ENCODE data around the gene SPOCK3. TPM values are rescaled to one million over a fixed set of nuclear protein-coding genes. Genes with fewer than 3 reads are reported as not detected.

Gene SPOCK3
- total RNA-seq, 4 donors from 2014 or later, result 0.16 to 0.58 (median 0.36) TPM; not detected in 1

DNA sequence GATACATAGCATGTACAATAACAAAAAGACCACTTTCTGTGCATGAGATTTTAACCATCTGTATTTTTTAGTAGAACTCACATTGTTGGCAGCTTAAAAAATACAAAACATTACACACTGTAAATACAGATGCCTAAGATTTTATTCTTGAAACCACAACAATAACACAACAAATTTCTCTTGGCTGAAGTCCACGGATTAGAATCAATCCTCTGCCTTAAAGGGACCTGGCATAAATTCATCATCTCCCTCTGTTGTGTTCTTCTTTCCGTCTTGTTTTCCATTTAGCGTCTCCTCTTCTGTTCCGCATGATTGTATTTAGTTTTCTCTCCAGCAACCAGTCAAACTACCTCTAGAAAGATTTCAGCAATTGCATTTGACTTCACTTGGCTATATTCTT lies 231.0 kb downstream of the SPOCK3 start:
- Histone ChIP-seq H3K9me3 (no peaks in the 10 kb centered on the region), H3K36me3 (no peaks in the 10 kb centered on the region), H3K27ac (no peak overlapping the region), H3K4me3 (no peak overlapping the region), H3K27me3 (no peaks in the 10 kb centered on the region), H3K4me1 (no peaks in the 10 kb centered on the region)
- ATAC-seq (no peak), DNase-seq (no peak)
- intact Hi-C loops (cut with DNase I; ENCODE audit: low total_unique reads), result no loop called here
- no peak for TF ChIP-seq POLR2A (IDR thresholded peaks at IDR 0.05)
- TF ChIP-seq, protein P1, sequence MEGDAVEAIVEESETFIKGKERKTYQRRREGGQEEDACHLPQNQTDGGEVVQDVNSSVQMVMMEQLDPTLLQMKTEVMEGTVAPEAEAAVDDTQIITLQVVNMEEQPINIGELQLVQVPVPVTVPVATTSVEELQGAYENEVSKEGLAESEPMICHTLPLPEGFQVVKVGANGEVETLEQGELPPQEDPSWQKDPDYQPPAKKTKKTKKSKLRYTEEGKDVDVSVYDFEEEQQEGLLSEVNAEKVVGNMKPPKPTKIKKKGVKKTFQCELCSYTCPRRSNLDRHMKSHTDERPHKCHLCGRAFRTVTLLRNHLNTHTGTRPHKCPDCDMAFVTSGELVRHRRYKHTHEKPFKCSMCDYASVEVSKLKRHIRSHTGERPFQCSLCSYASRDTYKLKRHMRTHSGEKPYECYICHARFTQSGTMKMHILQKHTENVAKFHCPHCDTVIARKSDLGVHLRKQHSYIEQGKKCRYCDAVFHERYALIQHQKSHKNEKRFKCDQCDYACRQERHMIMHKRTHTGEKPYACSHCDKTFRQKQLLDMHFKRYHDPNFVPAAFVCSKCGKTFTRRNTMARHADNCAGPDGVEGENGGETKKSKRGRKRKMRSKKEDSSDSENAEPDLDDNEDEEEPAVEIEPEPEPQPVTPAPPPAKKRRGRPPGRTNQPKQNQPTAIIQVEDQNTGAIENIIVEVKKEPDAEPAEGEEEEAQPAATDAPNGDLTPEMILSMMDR (IDR thresholded peaks at IDR 0.05 in 4 of 5, conservative IDR thresholded peaks at IDR 0.05 in 1 of 5), result no peak
- in situ Hi-C loops (cut with MboI; ENCODE audit: low sequenced_read_pairs in 4 of 4), result loop anchor here in 2 of 4 donors (25.0 kb wide), 2 partner anchors 1134 to 1159 kb away; no protein-coding TSS in a partner anchor

DNA sequence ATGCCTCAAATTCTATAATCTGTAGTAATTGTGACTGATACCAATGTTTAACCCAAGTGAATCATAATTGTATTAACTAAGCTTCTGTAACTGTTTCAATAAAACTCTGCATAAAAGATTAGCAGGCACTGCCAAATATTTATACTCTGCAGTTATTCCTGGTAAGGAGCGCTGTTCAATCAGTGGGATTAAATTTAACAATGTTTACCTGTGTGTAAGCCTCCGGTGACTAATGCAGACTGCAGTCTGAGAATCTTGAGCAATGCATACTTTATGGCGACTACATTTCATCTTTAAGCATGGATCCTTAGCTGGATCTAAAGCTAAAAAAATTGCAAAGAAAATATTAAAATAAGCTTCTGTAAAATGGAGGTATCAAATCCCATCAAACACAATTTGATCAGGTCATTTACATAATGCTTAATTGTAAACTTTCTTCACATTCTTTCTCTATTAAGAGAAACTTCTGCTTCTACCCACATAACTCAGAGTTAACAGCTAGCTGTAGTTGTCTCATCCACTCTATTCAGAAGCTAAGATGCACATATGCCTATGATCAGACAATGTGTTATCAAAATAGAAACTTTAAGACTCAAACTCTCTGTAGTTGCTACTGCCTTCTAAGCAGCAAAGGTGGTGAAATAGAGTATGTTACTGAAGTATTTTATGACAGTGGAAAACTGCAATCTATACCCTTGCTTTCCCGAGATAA lies 234.0 kb downstream of the SPOCK3 start:
- Histone ChIP-seq H3K27me3 (no peaks in the 10 kb centered on the region), H3K4me1 (no peaks in the 10 kb centered on the region), H3K27ac (no peak overlapping the region), H3K4me3 (no peak overlapping the region), H3K9me3 (no peaks in the 10 kb centered on the region), H3K36me3 (no peaks in the 10 kb centered on the region)
- DNase-seq (no peak), ATAC-seq (no peak)
- no peak for TF ChIP-seq POLR2A (IDR thresholded peaks at IDR 0.05)
- TF ChIP-seq, protein P1 (IDR thresholded peaks at IDR 0.05 in 4 of 5, conservative IDR thresholded peaks at IDR 0.05 in 1 of 5), result no peak
- intact Hi-C loops (cut with DNase I; ENCODE audit: low total_unique reads) (no loop called here), in situ Hi-C loops (cut with MboI; ENCODE audit: low sequenced_read_pairs in 4 of 4) (loop anchor here in 2 of 4 donors (25.0 kb wide), 2 partner anchors 1137 to 1162 kb away; no protein-coding TSS in a partner anchor)

GRCh38 chr4:166996216-166996615 lies 238.1 kb downstream of the SPOCK3 start:
- intact Hi-C loops (cut with DNase I; ENCODE audit: low total_unique reads), result no loop called here
- in situ Hi-C loops (cut with MboI; ENCODE audit: low sequenced_read_pairs in 4 of 4), result no loop called here

GRCh38 chr4:166994686-166995085 lies 239.6 kb downstream of the SPOCK3 start:
- Histone ChIP-seq H3K9me3 (no peaks in the 10 kb centered on the region), H3K4me3 (no peak overlapping the region), H3K27me3 (no peaks in the 10 kb centered on the region), H3K36me3 (no peaks in the 10 kb centered on the region), H3K4me1 (no peaks in the 10 kb centered on the region), H3K27ac (no peak overlapping the region)
- DNase-seq, result no peak
- intact Hi-C loops (cut with DNase I; ENCODE audit: low total_unique reads), result no loop called here
- TF ChIP-seq, protein P1 (IDR thresholded peaks at IDR 0.05 in 4 of 5, conservative IDR thresholded peaks at IDR 0.05 in 1 of 5), result no peak
- TF ChIP-seq POLR2A (IDR thresholded peaks at IDR 0.05), result no peak
- in situ Hi-C loops (cut with MboI; ENCODE audit: low sequenced_read_pairs in 4 of 4), result no loop called here
- no peak for ATAC-seq

More at GRCh38 chr4:166996216-166996615, 238.1 kb downstream of the SPOCK3 start:
- ATAC-seq (no peak), DNase-seq (no peak)
- Histone ChIP-seq H3K27ac (no peak overlapping the region), H3K4me3 (no peak overlapping the region), H3K9me3 (no peaks in the 10 kb centered on the region), H3K36me3 (no peaks in the 10 kb centered on the region), H3K27me3 (no peaks in the 10 kb centered on the region), H3K4me1 (no peaks in the 10 kb centered on the region)
- TF ChIP-seq, protein P1 (IDR thresholded peaks at IDR 0.05 in 4 of 5, conservative IDR thresholded peaks at IDR 0.05 in 1 of 5), result no peak
- TF ChIP-seq POLR2A (IDR thresholded peaks at IDR 0.05), result no peak
